HepG2 (cell line): ENCODE data around the gene GRIK4. TPM values are rescaled to one million over a fixed set of nuclear protein-coding genes. Genes with fewer than 3 reads are reported as not detected.

Experiments used
- ATAC-seq: fragments of 200-7000 bp; cut with Tn5 transposase; 3 replicates; pipeline ENCODE4 v1.9.1; 2020; ENCODE audit warnings: mild to moderate bottlenecking, moderate library complexity
- BruUV-seq: library from RNA; stranded (reverse); fragments of 400-500 nt; replicated peaks from 2 replicates; lab custom pipeline; 2021; lab: Mats Ljungman, UMichigan
- CTCF ChIA-PET: fragments of 300-600 bp; formaldehyde crosslinking; extraction: SDS; loops from one replicate; lab custom pipeline; 2021; ENCODE audit warnings: low total read pairs, inconsistent platforms, low intra/inter-chr PET ratio; lab: Yijun Ruan, JAX
- POLR2A ChIA-PET: fragments of 350-600 bp; sonication (Branson Sonifier 250); formaldehyde crosslinking; loops from one replicate; lab custom pipeline; 2020; ENCODE audit warnings: antibody characterized with exemption, inconsistent platforms; lab: Yijun Ruan, JAX
- DNase-seq: peaks from one replicate; pipeline ENCODE4 v3.0.0-alpha.2; 2015; ENCODE audit warnings: low spot score
- FAIRE-seq: peaks from 3 replicates; lab custom pipeline; 2011; peaks lifted over from hg19 to GRCh38; lab: Jason Lieb, UNC
- H2AFZ ChIP-seq: one replicate; pipeline ENCODE4 v1.6.1; 2011; ENCODE audit warnings: low read length, inconsistent platforms
- H3K27ac ChIP-seq: fragments of 300-600 bp; 3 replicates; pipeline ENCODE4 v1.8.0; 2011; ENCODE audit warnings: mixed run types, mild to moderate bottlenecking, mixed read lengths, low read length, inconsistent platforms; ENCODE audit not compliant: insufficient read depth; ENCODE audit errors: extremely low read length
- H3K27me3 ChIP-seq, 2 experiments: fragments of 200-600 bp in 1 of 2; 2 replicates in 1 of 2; 3 replicates in 1 of 2; pipeline versions ENCODE4 v1.6.0 to v1.8.0; 2011; ENCODE audit warnings: low read length in 2 of 2, mild to moderate bottlenecking in 2 of 2, moderate library complexity in 2 of 2, inconsistent platforms in 1 of 2; ENCODE audit not compliant: insufficient read depth in 2 of 2, control insufficient read depth in 1 of 2
- H3K36me3 ChIP-seq, 2 experiments: fragments of 200-600 bp in 1 of 2; replicated peaks in 1 of 2; 2 replicates in 1 of 2; 3 replicates in 1 of 2; pipeline versions ENCODE4 v1.5.1 to v1.8.0; 2011; ENCODE audit warnings: low read length in 2 of 2, inconsistent platforms in 1 of 2; ENCODE audit not compliant: insufficient read depth in 2 of 2, control insufficient read depth in 1 of 2
- H3K4me1 ChIP-seq: 2 replicates; pipeline ENCODE4 v1.5.1; 2012; ENCODE audit warnings: low read length, inconsistent platforms; ENCODE audit not compliant: insufficient read depth
- H3K4me2 ChIP-seq: 2 replicates; pipeline ENCODE4 v1.6.0; 2011; ENCODE audit warnings: low read depth, low read length, inconsistent platforms
- H3K4me3 ChIP-seq, 3 experiments: fragments of 200-600 bp in 1 of 3; sonication (generic), shearing (Covaris generic) in 1 of 3; replicated peaks in 1 of 3; 2 replicates each; pipeline ENCODE4 v1.5.1; 2011 to 2016; ENCODE audit warnings: low read length in 3 of 3, inconsistent platforms in 2 of 3, low read depth in 2 of 3, mild to moderate bottlenecking in 2 of 3, control low read depth in 1 of 3, mixed read lengths in 1 of 3; ENCODE audit not compliant: insufficient read depth in 1 of 3
- H3K79me2 ChIP-seq: one replicate; pipeline ENCODE4 v1.6.1; 2011; ENCODE audit warnings: low read length, inconsistent platforms; ENCODE audit not compliant: insufficient read depth
- H3K9ac ChIP-seq: 2 replicates; pipeline ENCODE4 v1.6.0; 2011; ENCODE audit warnings: mild to moderate bottlenecking, low read depth, low read length, inconsistent platforms; ENCODE audit not compliant: insufficient read depth
- H3K9me3 ChIP-seq: 2 replicates; pipeline ENCODE4 v1.5.1; 2012; ENCODE audit warnings: mild to moderate bottlenecking, low read length
- H4K20me1 ChIP-seq: 2 replicates; pipeline ENCODE4 v1.6.0; 2011; ENCODE audit warnings: inconsistent platforms, mild to moderate bottlenecking, low read length, moderate library complexity; ENCODE audit not compliant: insufficient read depth
- AHDC1 ChIP-seq: sonication (generic); formaldehyde crosslinking; IDR thresholded peaks from 2 replicates; pipeline ENCODE4 v1.5.1; 2020; ENCODE audit warnings: mild to moderate bottlenecking, missing genetic modification reagents, borderline replicate concordance
- BCL3 ChIP-seq: sonication (generic); formaldehyde crosslinking; IDR thresholded peaks from 2 replicates; pipeline ENCODE4 v1.5.1; 2020; ENCODE audit warnings: mild to moderate bottlenecking, missing genetic modification reagents, moderate library complexity
- ZFYVE20 ChIP-seq: sonication (generic); formaldehyde crosslinking; IDR thresholded peaks from 2 replicates; pipeline ENCODE4 v1.8.0; 2023; ENCODE audit warnings: low read depth, mild to moderate bottlenecking, moderate library complexity, missing genetic modification reagents, borderline replicate concordance
- ZHX1 ChIP-seq: sonication (generic); formaldehyde crosslinking; IDR thresholded peaks from 2 replicates; pipeline ENCODE4 v1.8.1; 2022; ENCODE audit warnings: low read depth, mild to moderate bottlenecking, missing genetic modification reagents
- ZNF629 ChIP-seq: sonication (generic); formaldehyde crosslinking; conservative IDR thresholded peaks from 2 replicates; pipeline ENCODE4 v1.5.0; 2020; ENCODE audit warnings: missing genetic modification reagents
- WGBS: methylation state at CpG from one replicate; pipeline ENCODE4 v1.1.6; 2017; ENCODE audit warnings: low lambda C conversion rate; 5-methylcytosine and 5-hydroxymethylcytosine counted together
- in situ Hi-C: cut with HindIII; loops from 2 replicates; pipeline ENCODE4 v1.10.0; 2017; ENCODE audit warnings: low pct_unique_long_range_greater_than_20kb; ENCODE audit not compliant: extremely low pct_ligation_motif_present
- intact Hi-C: fragments of 100-400 bp; cut with micrococcal nuclease; formaldehyde crosslinking; loops from one replicate; pipeline ENCODE4 v1.10.0; 2022; ENCODE audit not compliant: unreplicated experiment
- polyA plus RNA-seq, 8 experiments: library from polyadenylated mRNA; depleted of rRNA in 3 of 8; stranded (reverse) in 7 of 8; unstranded in 1 of 8; fragments of >200 nt; fragmentation: Illumina TruSeq in 4 of 8; extraction: Trizol in 4 of 8; gene quantifications; 2 replicates each; pipeline versions ENCODE4 v1.2.1 to v1.2.3, GENCODE V29; 2011 to 2016; ENCODE audit warnings: low read depth in 4 of 8, missing spikeins in 1 of 8, mixed read lengths in 1 of 8; ENCODE audit not compliant: insufficient read depth in 1 of 8
- total RNA-seq, 5 experiments: library from RNA; depleted of rRNA; stranded (reverse); fragments of >200 nt; fragmentation: Illumina TruSeq; extraction: Trizol; gene quantifications; 2 replicates each; pipeline ENCODE4 v1.2.3, GENCODE V29; 2016; ENCODE audit warnings: low read depth in 1 of 5

GRIK4 gene
- total and polyA plus RNA-seq, 2 of the 13 experiments (the other 11 are each of a cell fraction or from before 2014, with no cell fraction given): 0.04 to 0.07 TPM

GRCh38 chr11:120524536-120525085, 13.1 kb downstream of the GRIK4 start (continued):
- TF ChIP-seq BCL3 (no peak), ZFYVE20 (CRISPR knock-in tag) (no peak), ZHX1 (CRISPR knock-in tag) (no peak)

- H3K79me2 ChIP-seq: no peaks in the 10 kb centered on the region
- 0 out of 2 replicates have a peak, but pooled peaks have one; percentile 21 for TF ChIP-seq ZNF629 (CRISPR knock-in tag)
- TF ChIP-seq AHDC1: no peak
- FAIRE-seq: no peak
- BruUV-seq: no TSS peak
- ChIA-PET POLR2A (no interaction called here), CTCF (no interaction called here)
- DNase-seq: no peak
- intact Hi-C loops (no loop called here), in situ Hi-C loops (no loop called here)
- no peak overlapping the region for H3K4me2 ChIP-seq
- no peaks in the 10 kb centered on the region for H4K20me1 ChIP-seq
- no peaks in the 10 kb centered on the region for H3K36me3 ChIP-seq
- peaks cover 3 to 44% of the 10 kb centered on the region in 2 experiments; a peak in 4 of 5 replicates for H3K27me3 ChIP-seq
- H2AFZ ChIP-seq: no peak overlapping the region
- no peaks in the 10 kb centered on the region for H3K9me3 ChIP-seq
- H3K4me1 ChIP-seq: peaks cover 17% of the 10 kb centered on the region
- ATAC-seq: no peak; the same call in 2 of the 3 replicates
- WGBS: 54% methylated on average over 15 of the region's 16 CpGs
- H3K27ac ChIP-seq: no peak overlapping the region
- no peak overlapping the region for H3K9ac ChIP-seq
- H3K4me3 ChIP-seq: no peak overlapping the region
Measured at GRCh38 chr11:120525261-120526171, 14.0 kb downstream of the GRIK4 start.
